Adrenal gland (tissue), 12 donors: ENCODE measurements around the gene PLCB1. TPM values are rescaled to one million over a fixed set of nuclear protein-coding genes. Genes with fewer than 3 reads are reported as not detected.

Experiments
- DNase-seq, 7 donors: peaks; one replicate each; pipeline ENCODE4 v3.0.0-alpha.2; 2019 to 2020
- H3K27ac ChIP-seq, 5 donors: fragments of 200-600 bp; sonication (generic) in 4 of 5; 1 replicate in 3 of 5; 2 replicates in 2 of 5; pipeline versions ENCODE4 v1.5.1 to v1.8.0; 2016 to 2020; ENCODE audit warnings: mild to moderate bottlenecking in 1 of 5
- H3K27me3 ChIP-seq: fragments of 200-600 bp; 2 replicates; pipeline ENCODE4 v1.8.0; 2021
- H3K36me3 ChIP-seq, 2 donors: fragments of 200-600 bp; replicated peaks in 1 of 2; 1 replicate in 1 of 2; 2 replicates in 1 of 2; pipeline versions ENCODE4 v1.5.1 to v1.8.0; 2018 to 2022
- H3K4me1 ChIP-seq, 2 donors: fragments of 200-600 bp; replicated peaks in 1 of 2; 1 replicate in 1 of 2; 2 replicates in 1 of 2; pipeline versions ENCODE4 v1.5.1 to v1.8.0; 2018 to 2021
- H3K4me3 ChIP-seq, 4 donors: fragments of 200-600 bp; sonication (generic) in 3 of 4; one replicate each; pipeline ENCODE4 v1.5.1; 2016 to 2018
- H3K9me3 ChIP-seq, 3 donors: fragments of 200-600 bp; sonication (generic) in 1 of 3; replicated peaks in 1 of 3; 1 replicate in 2 of 3; 2 replicates in 1 of 3; pipeline versions ENCODE4 v1.5.1 to v1.8.0; 2016 to 2021
- POLR2A ChIP-seq, 2 donors: fragments of 450-650 bp; IDR thresholded peaks; one replicate each; pipeline ENCODE4 v1.6.1; 2017; ENCODE audit warnings: antibody characterized with exemption in 2 of 2, mild to moderate bottlenecking in 2 of 2, moderate library complexity in 1 of 2
- WGBS, 4 donors: extraction: QIAGEN DNeasy Blood & Tissue Kit in 2 of 4; methylation state at CpG; one replicate each; pipeline versions ENCODE4 v1.1.5 to v1.1.7; 2013 to 2017; 5-methylcytosine and 5-hydroxymethylcytosine counted together
- intact Hi-C, 2 donors: fragments of 100-400 bp; cut with DNase I; formaldehyde crosslinking; loops; one replicate each; pipeline versions ENCODE4 v1.14.1 to v1.15.0; 2022 to 2023
- polyA plus RNA-seq, 3 donors: library from polyadenylated mRNA; stranded (reverse); fragments of 200-250 nt in 2 of 3; fragments of 350-450 nt in 1 of 3; fragmentation: Illumina TruSeq in 1 of 3; extraction: RNeasy Lipid Tissue Mini Kit (QIAGEN cat#74804) in 1 of 3; gene quantifications; one replicate each; pipeline ENCODE4 v1.2.3, GENCODE V29; 2013 to 2014
- total RNA-seq, 9 donors: library from RNA; depleted of rRNA in 4 of 9; stranded (reverse); fragments of >200 nt in 4 of 9; fragments of 120-200 nt in 1 of 9; fragmentation: NEBNext Ultra II Directional in 1 of 9; extraction: Animal tissue kit (Norgen Biotek cat#: 25700) in 1 of 9; gene quantifications; one replicate each; pipeline versions ENCODE4 v1.1.0 to v1.2.4, GENCODE V29; 2013 to 2023
- TF ChIP-seq, protein P1 (sequence below), 6 experiments: fragments of 450-650 bp in 4 of 6; fragments of 200-600 bp in 2 of 6; sonication (generic) in 1 of 6; IDR thresholded peaks; 1 replicate in 5 of 6; 2 replicates in 1 of 6; pipeline versions ENCODE4 v1.5.1 to v1.8.0; 2016 to 2021; ENCODE audit warnings: antibody characterized with exemption in 6 of 6, mild to moderate bottlenecking in 2 of 6, moderate library complexity in 1 of 6
- donor health status: healthy with polysubstance abuse.
- donor health status: Bipolar disorder and iron deficiency.
- donor health status: DM: yes; HTN: yes; CAD: no.
- donor health status: DM: no; HTN: no; CAD: no.
- donor health status: DM: no; HTN: no; CAD: no.
- donor health status: DM: yes; HTN: yes; CAD: no.

The PLCB1 gene
- total and polyA plus RNA-seq, 12 donors, result 7.7 to 56.6 (median 27.9) TPM

DNA sequence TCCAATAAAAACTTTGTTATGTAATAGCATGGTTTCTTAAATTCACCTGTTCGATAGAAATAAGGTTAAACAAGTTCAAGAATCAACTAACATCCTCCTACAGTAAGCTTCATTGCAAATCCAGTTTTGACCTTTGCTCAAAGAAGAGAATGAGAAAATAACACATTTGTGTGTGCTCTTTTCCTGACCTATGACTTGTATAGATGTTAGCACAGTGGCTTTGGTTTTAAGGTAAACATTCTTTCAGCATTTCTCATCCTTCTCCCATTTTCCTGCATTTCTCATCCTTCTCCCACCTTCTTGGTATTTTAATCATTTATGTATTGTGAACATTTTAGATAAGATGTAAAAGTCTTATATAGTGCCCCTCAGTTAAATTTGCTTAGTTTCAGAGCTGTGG, 73.9 kb downstream of the PLCB1 start:
- Histone ChIP-seq H3K36me3 (no peaks in the 10 kb centered on the region), H3K27ac (no peak overlapping the region), H3K27me3 (no peaks in the 10 kb centered on the region), H3K4me1 (peaks cover 3 to 27% of the 10 kb centered on the region in 2 donors), H3K4me3 (no peak overlapping the region), H3K9me3 (no peaks in the 10 kb centered on the region)
- intact Hi-C loops, result loop anchor here in 1 of 2 donors (10.0 kb wide), 1 partner anchor 71 kb away; the partner anchor contains the start of gene PLCB1
- TF ChIP-seq, protein P1, sequence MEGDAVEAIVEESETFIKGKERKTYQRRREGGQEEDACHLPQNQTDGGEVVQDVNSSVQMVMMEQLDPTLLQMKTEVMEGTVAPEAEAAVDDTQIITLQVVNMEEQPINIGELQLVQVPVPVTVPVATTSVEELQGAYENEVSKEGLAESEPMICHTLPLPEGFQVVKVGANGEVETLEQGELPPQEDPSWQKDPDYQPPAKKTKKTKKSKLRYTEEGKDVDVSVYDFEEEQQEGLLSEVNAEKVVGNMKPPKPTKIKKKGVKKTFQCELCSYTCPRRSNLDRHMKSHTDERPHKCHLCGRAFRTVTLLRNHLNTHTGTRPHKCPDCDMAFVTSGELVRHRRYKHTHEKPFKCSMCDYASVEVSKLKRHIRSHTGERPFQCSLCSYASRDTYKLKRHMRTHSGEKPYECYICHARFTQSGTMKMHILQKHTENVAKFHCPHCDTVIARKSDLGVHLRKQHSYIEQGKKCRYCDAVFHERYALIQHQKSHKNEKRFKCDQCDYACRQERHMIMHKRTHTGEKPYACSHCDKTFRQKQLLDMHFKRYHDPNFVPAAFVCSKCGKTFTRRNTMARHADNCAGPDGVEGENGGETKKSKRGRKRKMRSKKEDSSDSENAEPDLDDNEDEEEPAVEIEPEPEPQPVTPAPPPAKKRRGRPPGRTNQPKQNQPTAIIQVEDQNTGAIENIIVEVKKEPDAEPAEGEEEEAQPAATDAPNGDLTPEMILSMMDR (IDR thresholded peaks at IDR 0.05), result no peak
- TF ChIP-seq POLR2A (IDR thresholded peaks at IDR 0.05), result no peak
- no peak for DNase-seq
- WGBS, 4 donors, result 92 to 100% (median 94%) methylated on average over 1 of the region's 1 CpG

DNA sequence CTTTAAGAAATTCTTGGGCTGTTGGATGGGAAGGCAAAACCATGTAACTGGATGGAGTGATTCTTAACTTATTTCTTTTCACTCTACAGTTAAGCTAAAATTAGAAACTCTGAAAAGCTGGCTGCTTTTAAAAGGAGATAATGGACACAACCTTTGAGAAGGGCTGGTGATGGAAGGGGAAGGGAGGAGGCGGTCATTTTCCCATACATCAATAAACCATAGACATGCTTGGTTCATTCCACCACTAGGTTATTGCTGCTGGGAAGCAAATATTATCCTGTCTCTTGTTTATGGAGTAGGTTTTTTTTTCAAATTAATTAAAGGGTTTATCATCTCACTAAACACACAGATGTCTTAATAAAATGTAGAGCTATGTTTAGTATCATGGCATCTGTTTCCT, 76.2 kb downstream of the PLCB1 start:
- Histone ChIP-seq H3K27me3 (no peaks in the 10 kb centered on the region), H3K27ac (no peak overlapping the region), H3K36me3 (no peaks in the 10 kb centered on the region), H3K4me1 (peaks cover 7 to 50% of the 10 kb centered on the region in 2 donors), H3K9me3 (no peaks in the 10 kb centered on the region), H3K4me3 (no peak overlapping the region)
- TF ChIP-seq POLR2A (IDR thresholded peaks at IDR 0.05), result no peak
- TF ChIP-seq, protein P1 (IDR thresholded peaks at IDR 0.05), result no peak
- 91 to 95% (median 95%) methylated on average over 1 of the region's 1 CpG for WGBS, 4 donors
- DNase-seq, result no peak
- intact Hi-C loops, result loop anchor here in 1 of 2 donors (10.0 kb wide), 1 partner anchor 73 kb away; the partner anchor contains the start of gene PLCB1

DNA sequence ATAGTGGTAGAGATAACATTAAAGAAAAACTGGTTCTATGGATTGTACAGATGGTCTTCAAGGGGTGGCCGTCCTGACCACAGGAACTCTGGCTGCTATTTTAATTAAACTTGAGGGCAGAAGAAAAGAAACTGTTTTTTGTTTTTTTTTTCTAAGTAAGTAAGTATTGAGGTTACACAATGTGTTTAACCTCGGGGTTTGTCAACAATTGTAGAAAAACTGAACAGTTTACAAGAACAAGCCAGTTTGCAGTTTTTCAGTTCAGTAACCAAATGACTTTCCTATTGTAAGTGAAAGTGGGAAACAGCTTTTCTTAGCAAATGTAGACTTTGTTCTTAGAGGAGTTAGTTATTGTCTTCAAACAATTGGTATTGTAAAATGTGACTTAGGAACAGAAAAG, 77.0 kb downstream of the PLCB1 start:
- Histone ChIP-seq H3K9me3 (no peaks in the 10 kb centered on the region), H3K27me3 (no peaks in the 10 kb centered on the region), H3K4me3 (peak overlapping the region in 1 of 4 donors; percentile 33), H3K4me1 (peaks cover 7 to 54% of the 10 kb centered on the region in 2 donors), H3K36me3 (no peaks in the 10 kb centered on the region), H3K27ac (peak overlapping the region in 3 of 5 donors; percentile 15 to 50 (median 46))
- DNase-seq, result no peak
- no peak for TF ChIP-seq POLR2A (IDR thresholded peaks at IDR 0.05)
- TF ChIP-seq, protein P1 (IDR thresholded peaks at IDR 0.05), result no peak
- intact Hi-C loops, result loop anchor here in 1 of 2 donors (10.0 kb wide), 1 partner anchor 74 kb away; the partner anchor contains the start of gene PLCB1
- WGBS, 4 donors, result 9 to 17% (median 14%) methylated on average over 2 of the region's 2 CpGs

DNA sequence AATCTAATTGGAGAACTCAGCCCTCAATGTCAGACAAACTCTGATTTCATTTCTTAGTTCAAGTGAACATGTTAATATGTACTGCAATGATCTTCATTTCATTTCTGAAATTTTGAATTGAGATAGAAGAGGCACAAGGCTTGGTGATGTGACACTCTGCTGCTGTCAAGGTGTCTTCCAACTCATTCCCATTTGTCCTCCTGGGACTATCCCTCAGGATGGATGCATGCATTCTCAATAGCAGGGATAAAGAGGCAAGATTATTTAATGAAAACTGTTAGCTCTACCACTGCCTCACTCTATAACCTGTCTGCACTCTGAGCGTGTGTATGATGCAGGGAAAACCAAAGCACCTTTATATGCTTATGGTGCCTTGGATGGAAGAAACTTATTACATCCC, 78.7 kb downstream of the PLCB1 start:
- TF ChIP-seq, protein P1 (IDR thresholded peaks at IDR 0.05), result no peak
- TF ChIP-seq POLR2A (IDR thresholded peaks at IDR 0.05), result no peak
- Histone ChIP-seq H3K9me3 (no peaks in the 10 kb centered on the region), H3K27ac (no peak overlapping the region), H3K4me1 (peaks cover 7 to 59% of the 10 kb centered on the region in 2 donors), H3K27me3 (no peaks in the 10 kb centered on the region), H3K4me3 (no peak overlapping the region), H3K36me3 (no peaks in the 10 kb centered on the region)
- 88 to 97% (median 90%) methylated on average over 1 of the region's 1 CpG for WGBS, 4 donors
- intact Hi-C loops, result no loop called here
- DNase-seq, result no peak
